Mucosa of stomach (tissue), 1 donor: Measurements from ENCODE around the gene RABGAP1L.

Source experiments
- H3K27me3 ChIP-seq: one replicate; pipeline ENCODE4 v1.7.0; 2013; ENCODE audit warnings: mild to moderate bottlenecking, low read length; ENCODE audit not compliant: control insufficient read depth, insufficient read depth
- H3K36me3 ChIP-seq: one replicate; pipeline ENCODE4 v1.7.0; 2013; ENCODE audit warnings: low read length; ENCODE audit not compliant: control insufficient read depth, insufficient read depth
- H3K4me1 ChIP-seq: one replicate; pipeline ENCODE4 v1.7.0; 2013; ENCODE audit warnings: mild to moderate bottlenecking, low read length; ENCODE audit not compliant: control insufficient read depth, insufficient read depth
- H3K4me3 ChIP-seq: one replicate; pipeline ENCODE4 v1.7.0; 2013; ENCODE audit warnings: low read length
- H3K9ac ChIP-seq: one replicate; pipeline ENCODE4 v1.7.0; 2013; ENCODE audit warnings: mild to moderate bottlenecking, low read length, moderate library complexity
- H3K9me3 ChIP-seq: one replicate; pipeline ENCODE4 v1.7.0; 2013; ENCODE audit warnings: mild to moderate bottlenecking, low read length, moderate library complexity; ENCODE audit not compliant: control insufficient read depth
- donor health status: Pancreatic carcinoma.

RABGAP1L gene

DNA sequence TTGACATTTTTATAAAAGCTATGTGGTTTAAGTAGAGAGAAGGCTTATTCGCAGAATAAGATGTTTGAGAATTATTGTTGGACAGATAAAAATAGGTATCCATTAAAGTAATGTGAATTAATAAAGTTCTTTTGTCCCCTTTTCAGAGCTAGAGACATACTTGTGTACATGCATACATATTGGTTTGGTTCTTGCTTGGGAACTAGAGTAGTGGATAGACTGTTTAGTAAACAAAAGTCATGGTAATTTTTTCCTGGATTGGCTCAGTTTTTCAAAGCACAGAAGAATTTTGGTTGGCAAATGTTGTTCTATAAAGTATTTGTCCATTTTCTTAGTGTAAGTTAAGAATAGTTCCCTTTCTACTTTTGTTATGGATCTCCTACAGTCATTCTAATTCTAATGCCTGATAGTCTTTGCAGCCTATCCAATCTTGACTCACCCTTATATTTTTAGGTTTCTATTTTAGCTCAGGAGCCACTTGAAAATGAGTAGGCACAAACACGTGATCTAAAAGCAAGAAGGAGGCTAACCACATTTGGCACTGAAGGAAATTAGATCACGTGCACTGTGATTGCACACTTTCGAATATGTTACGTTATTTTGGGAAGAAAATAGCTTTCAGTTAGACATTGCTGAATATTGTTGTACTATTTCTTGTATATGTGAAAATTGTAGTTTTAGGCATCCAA, 47.0 kb downstream of the RABGAP1L start:
- no peak overlapping the region for H3K9ac ChIP-seq
- H3K36me3 ChIP-seq, result no peaks in the 10 kb centered on the region
- H3K4me1 ChIP-seq, result no peaks in the 10 kb centered on the region
- no peaks in the 10 kb centered on the region for H3K9me3 ChIP-seq
- H3K27me3 ChIP-seq, result no peaks in the 10 kb centered on the region
- H3K4me3 ChIP-seq, result no peak overlapping the region

DNA sequence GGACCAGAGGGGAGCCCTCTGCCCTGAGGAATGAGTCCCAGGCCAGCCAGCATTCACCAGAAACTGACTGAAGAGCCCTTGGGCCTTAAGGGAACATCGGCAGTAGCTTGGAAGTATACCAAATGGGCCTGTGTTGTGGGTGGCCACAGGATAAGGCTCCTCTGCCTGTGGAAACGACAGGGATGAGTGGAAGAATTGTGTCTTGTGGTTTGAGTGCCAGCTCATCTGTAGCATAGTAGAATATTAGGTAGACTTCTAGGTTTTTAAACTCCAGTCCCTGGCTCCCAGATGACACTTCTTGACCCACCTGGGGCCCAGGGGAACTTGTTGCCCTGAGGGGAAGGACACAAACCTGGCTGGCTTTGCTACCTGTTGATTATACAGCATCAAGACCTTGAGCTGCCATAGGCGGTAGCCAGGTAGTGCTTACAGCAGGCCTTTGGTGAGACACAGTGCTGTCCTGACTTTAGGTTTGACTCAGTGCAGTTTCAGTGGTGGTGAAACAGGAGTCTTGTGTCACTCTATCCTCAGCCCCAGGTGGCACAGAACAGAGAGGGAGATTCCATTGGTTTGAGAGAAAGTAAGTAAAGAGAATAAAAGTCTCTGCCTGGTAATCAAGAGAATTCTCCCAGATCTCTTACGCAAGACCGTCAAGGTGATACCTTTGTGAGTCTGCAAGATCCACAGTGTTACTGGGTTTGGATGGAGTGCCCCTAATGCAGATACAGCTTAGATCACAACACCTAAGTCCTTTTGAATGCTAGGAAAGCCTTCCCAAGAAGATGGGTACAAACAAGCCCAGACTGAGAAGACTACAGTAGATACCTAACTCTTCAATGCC, 50.2 kb downstream of the RABGAP1L start:
- no peak overlapping the region for H3K9ac ChIP-seq
- no peaks in the 10 kb centered on the region for H3K36me3 ChIP-seq
- no peak overlapping the region for H3K4me3 ChIP-seq
- H3K9me3 ChIP-seq, result no peaks in the 10 kb centered on the region
- H3K27me3 ChIP-seq, result no peaks in the 10 kb centered on the region
- H3K4me1 ChIP-seq, result no peaks in the 10 kb centered on the region

DNA sequence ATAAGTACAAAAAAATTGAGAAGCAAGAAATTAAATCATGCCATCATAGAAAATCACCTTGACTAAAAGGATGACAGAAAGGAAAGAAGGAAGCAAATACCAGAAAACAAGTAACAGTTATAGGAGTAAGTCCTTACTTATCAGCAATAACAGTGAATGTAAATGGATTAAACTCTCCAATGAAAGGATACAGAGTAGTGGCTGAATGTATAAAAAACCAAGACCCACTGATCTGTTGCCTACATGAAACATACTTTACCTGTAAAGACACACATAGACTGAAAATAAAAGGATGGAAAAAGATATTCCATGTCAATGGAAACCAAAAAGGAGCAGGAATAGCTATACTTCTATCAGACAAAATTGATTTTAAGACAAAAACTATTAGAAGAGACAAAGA, 52.2 kb downstream of the RABGAP1L start:
- Histone ChIP-seq H3K36me3 (no peaks in the 10 kb centered on the region), H3K4me1 (no peaks in the 10 kb centered on the region)

DNA sequence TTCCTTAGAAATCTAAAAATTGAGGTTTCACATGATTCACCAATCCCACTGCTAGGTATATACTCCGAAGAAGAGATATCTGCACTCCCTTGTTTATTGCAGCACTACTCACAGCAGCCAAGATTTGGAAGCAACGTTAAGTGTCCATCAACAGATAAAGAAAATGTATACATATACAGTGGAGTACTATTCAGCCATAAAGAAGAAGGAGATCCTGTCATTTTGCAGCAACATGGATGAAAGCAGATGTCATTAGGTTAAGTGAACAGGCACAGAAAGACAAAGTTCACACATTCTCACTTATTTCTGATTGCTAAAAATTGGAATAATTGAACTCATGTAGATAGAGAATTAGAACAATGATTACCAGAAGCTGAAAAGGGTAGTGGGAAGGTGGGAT, 56.4 kb downstream of the RABGAP1L start:
- Histone ChIP-seq H3K4me1 (no peaks in the 10 kb centered on the region), H3K9ac (no peak overlapping the region), H3K9me3 (no peaks in the 10 kb centered on the region), H3K4me3 (no peak overlapping the region), H3K36me3 (no peaks in the 10 kb centered on the region), H3K27me3 (no peaks in the 10 kb centered on the region)

More for the DNA sequence above, 52.2 kb downstream of the RABGAP1L start:
- no peak overlapping the region for H3K4me3 ChIP-seq
- no peaks in the 10 kb centered on the region for H3K9me3 ChIP-seq
- H3K27me3 ChIP-seq, result no peaks in the 10 kb centered on the region
- no peak overlapping the region for H3K9ac ChIP-seq

DNA sequence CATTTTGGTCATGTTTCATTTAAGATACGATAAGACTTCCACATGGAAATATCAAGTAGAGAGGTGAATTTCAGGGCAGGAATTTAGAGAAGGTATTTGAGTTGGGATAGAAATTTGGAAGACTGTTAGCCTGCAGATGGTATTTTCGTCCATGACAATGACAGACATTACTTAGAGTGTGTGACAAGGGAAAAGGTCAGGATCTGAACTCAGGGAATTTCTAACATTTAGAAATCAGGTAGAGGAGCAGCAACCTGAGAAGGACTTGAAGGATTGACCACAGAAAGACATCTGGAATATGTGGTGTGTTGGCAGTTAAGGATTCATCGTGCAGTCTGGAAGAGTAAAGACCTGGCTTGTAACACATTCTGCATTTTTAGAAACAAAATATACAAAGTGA, 57.9 kb downstream of the RABGAP1L start:
- Histone ChIP-seq H3K4me3 (no peak overlapping the region), H3K4me1 (no peaks in the 10 kb centered on the region), H3K9me3 (no peaks in the 10 kb centered on the region), H3K27me3 (no peaks in the 10 kb centered on the region), H3K36me3 (no peaks in the 10 kb centered on the region), H3K9ac (no peak overlapping the region)

DNA sequence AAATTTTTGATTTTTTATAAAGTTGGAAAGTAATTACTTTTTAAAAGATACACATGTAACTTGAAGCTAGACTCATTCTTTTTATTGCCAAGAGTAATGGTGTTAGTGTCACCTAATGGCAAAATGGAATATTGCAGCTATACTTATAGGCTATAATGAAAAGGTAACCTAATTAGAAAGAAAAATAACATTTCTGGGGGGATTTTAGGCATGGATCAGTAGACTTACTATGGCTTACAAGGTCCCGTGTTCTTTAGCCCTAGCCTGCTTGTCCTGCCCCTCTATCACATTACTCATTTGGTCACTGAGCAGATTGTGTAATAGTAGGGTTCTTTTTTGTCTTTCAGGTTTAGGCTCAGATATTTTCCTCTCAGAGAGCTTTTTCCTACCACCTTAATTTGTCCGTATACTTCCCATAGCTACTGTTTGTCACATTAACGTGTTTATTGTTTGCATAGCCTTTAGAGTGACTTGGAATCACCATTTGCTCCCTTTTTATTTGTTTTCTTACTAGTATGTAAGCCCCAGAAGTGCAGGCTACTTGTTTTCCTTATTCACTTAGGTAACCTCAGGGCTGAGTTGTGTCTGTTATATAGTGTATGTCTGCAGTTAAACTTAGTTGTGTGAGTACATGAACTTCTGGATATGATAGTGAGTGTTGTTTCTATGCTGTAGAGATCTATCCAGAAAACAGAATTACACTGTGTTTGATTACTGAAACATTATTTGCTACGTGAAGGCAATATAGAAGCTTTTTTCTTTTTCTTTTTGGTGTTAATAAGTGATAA, 58.7 kb downstream of the RABGAP1L start:
- Histone ChIP-seq H3K4me1 (no peaks in the 10 kb centered on the region), H3K9ac (no peak overlapping the region), H3K27me3 (no peaks in the 10 kb centered on the region), H3K36me3 (no peaks in the 10 kb centered on the region), H3K4me3 (no peak overlapping the region), H3K9me3 (no peaks in the 10 kb centered on the region)

DNA sequence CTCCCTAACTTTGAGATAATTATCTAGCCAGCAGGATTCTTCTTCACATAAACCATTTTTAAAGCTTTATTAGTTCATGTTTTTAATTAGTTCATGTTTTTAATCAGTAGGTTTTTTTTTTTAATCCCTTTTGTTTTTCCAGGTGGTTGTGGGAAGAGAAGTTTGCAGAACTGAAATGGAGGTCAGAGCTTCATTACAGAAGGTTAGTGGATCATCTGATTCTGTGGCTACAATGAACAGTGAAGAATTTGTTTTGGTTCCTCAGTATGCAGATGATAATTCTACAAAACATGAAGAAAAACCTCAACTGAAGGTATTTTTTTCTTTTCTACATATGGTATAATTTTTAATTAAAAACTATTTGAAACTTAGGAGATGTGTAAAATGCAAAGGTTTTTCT, 59.7 kb downstream of the RABGAP1L start:
- no peaks in the 10 kb centered on the region for H3K4me1 ChIP-seq
- no peaks in the 10 kb centered on the region for H3K9me3 ChIP-seq
- no peaks in the 10 kb centered on the region for H3K27me3 ChIP-seq
- H3K36me3 ChIP-seq, result no peaks in the 10 kb centered on the region
- H3K9ac ChIP-seq, result no peak overlapping the region
- H3K4me3 ChIP-seq, result no peak overlapping the region

DNA sequence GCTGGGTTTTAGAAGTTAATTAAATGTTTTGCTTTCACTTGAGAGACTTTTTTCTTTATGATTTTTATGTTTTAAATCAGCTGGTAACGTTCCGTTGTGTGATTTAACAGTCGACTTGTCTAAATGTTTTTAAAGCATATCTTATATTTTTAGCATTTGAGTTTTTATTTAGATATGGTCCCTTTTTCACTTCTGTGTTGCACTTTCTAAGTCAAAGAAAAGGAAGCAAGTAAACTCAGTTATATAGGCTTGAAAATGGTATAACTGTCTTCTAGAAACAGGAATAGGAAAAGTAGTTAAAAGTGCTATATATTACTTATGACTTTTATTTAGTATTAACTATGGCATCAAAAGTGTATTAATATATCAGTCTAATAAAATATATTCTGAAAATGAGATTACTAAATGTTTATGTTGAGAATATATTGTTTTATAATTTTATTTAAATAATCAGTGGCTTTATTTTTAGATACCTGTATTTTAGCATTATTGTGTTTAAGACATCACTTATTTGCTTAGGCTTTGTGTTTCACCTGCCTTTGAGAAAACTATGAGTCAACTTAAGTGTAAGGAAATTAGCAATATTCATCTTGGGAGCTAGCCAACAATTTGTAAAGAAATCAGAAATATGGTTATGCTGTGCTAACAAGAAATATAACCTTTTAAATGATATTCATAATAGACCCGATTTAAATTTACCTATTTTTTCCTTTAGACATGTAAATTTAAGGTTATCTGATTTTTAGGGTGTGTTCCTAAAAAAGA, 60.5 kb downstream of the RABGAP1L start:
- no peaks in the 10 kb centered on the region for H3K27me3 ChIP-seq
- H3K9ac ChIP-seq, result no peak overlapping the region
- no peak overlapping the region for H3K4me3 ChIP-seq
- H3K4me1 ChIP-seq, result no peaks in the 10 kb centered on the region
- no peaks in the 10 kb centered on the region for H3K36me3 ChIP-seq
- H3K9me3 ChIP-seq, result no peaks in the 10 kb centered on the region

DNA sequence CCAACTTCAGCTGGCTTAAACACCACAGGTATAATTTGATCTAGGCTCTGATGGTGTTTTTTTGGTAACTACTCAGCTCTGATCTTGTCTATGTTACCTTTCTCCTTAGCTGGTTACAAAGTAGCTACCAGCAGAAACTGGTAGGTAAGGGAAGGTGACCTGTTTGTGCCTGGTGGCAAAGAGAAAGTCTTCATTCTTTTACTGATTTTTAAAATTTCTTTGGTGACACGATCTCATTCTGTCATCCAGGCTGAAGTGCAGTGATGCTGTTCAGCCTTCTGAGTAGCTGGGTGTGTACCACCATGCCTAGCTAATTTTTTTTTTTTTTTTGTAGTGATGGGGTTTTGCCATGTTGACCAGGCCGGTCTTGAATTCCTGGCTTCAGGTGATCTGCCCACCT, 62.4 kb downstream of the RABGAP1L start:
- Histone ChIP-seq H3K4me1 (no peaks in the 10 kb centered on the region), H3K9me3 (no peaks in the 10 kb centered on the region), H3K27me3 (no peaks in the 10 kb centered on the region), H3K9ac (no peak overlapping the region), H3K4me3 (no peak overlapping the region), H3K36me3 (no peaks in the 10 kb centered on the region)

DNA sequence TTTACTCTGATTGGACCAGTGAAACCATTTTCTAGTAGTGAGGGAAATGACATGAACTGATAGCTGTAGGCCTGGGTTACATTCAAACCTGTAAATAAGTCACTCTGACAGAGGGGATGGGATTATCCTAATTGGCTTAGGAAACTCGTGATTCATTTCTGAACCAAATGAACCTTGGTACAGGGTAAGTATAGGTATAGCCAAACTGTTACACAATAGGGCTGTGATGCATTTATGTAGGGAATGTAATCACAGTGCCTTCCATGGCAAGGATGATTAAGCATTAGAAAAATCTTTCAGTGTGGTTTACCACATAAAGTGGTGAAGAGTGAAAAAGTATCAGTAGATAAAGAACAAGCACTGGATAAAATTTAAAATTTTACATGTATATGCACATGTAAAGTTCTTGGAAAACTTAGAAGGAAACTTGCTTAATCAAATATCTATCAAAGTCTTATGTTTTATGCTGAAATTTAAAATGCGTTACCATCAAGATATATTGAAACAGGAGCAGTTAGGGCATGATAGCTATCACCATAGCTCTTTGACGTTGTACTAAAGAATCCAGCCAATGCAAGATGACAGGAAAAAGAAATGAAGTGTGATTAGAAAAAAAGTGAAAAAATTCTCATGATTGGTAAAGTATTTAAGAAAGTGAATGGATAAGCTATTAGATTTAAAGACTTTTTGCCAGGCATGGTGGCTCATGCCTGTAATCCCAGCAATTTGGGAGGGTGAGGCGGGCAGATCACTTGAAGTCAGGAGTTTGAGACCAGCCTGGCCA, 63.0 kb downstream of the RABGAP1L start:
- no peaks in the 10 kb centered on the region for H3K36me3 ChIP-seq
- H3K27me3 ChIP-seq, result no peaks in the 10 kb centered on the region
- H3K4me1 ChIP-seq, result no peaks in the 10 kb centered on the region
- no peak overlapping the region for H3K9ac ChIP-seq
- H3K4me3 ChIP-seq, result no peak overlapping the region
- no peaks in the 10 kb centered on the region for H3K9me3 ChIP-seq

DNA sequence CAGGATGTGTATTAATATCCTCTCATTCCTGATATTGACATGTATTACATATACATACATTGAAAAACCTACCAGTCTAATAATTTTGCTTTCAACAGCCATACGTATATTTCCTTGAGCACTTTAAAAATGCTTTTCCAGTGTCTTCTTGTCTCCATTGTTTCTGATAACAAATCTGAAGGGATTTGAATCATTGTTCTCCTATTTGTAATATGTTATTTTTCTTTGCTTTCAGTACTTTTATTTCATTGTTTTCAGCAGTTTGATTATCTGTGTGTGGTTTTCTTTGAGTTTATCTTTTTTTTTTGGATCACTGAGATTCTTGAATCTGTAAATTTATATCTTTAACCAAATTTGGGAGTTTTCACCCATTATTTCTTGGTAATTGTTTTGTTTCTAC, 65.3 kb downstream of the RABGAP1L start:
- Histone ChIP-seq H3K4me3 (no peak overlapping the region), H3K36me3 (no peaks in the 10 kb centered on the region), H3K4me1 (no peaks in the 10 kb centered on the region), H3K27me3 (no peaks in the 10 kb centered on the region), H3K9ac (no peak overlapping the region), H3K9me3 (no peaks in the 10 kb centered on the region)
